WTC11 (cell line): ENCODE results near the gene HMGCS1.
"Not testable (repeated sequence)": the region's sequence is repeated elsewhere in the genome, so short reads cannot be mapped to it uniquely, and the experiment has no call there.

Experiments
- CBFB ChIP-seq: sonication (generic); formaldehyde crosslinking; IDR thresholded peaks from 2 replicates; pipeline ENCODE4 v1.8.1; 2022; ENCODE audit warnings: mild to moderate bottlenecking, low read depth, missing genetic modification reagents
- PRDM15 ChIP-seq: sonication (generic); formaldehyde crosslinking; IDR thresholded peaks from 2 replicates; pipeline ENCODE4 v1.8.0; 2022; ENCODE audit warnings: missing genetic modification reagents
- ZNF512 ChIP-seq: sonication (generic); formaldehyde crosslinking; IDR thresholded peaks from 2 replicates; pipeline ENCODE4 v1.8.1; 2022; ENCODE audit warnings: missing genetic modification reagents, borderline replicate concordance
- TF ChIP-seq, protein P1 (sequence below): fragments of 200-600 bp; IDR thresholded peaks from 2 replicates; pipeline ENCODE4 v1.8.0; 2022; ENCODE audit warnings: antibody characterized with exemption
- TF ChIP-seq, protein P2 (sequence below): sonication (generic); formaldehyde crosslinking; IDR thresholded peaks from 2 replicates; pipeline ENCODE4 v1.8.1; 2022; ENCODE audit warnings: mild to moderate bottlenecking, moderate library complexity, missing genetic modification reagents

- not testable (repeated sequence) for TF ChIP-seq PRDM15, CBFB, ZNF512 (CRISPR knock-in tag)
- TF ChIP-seq, protein P1, sequence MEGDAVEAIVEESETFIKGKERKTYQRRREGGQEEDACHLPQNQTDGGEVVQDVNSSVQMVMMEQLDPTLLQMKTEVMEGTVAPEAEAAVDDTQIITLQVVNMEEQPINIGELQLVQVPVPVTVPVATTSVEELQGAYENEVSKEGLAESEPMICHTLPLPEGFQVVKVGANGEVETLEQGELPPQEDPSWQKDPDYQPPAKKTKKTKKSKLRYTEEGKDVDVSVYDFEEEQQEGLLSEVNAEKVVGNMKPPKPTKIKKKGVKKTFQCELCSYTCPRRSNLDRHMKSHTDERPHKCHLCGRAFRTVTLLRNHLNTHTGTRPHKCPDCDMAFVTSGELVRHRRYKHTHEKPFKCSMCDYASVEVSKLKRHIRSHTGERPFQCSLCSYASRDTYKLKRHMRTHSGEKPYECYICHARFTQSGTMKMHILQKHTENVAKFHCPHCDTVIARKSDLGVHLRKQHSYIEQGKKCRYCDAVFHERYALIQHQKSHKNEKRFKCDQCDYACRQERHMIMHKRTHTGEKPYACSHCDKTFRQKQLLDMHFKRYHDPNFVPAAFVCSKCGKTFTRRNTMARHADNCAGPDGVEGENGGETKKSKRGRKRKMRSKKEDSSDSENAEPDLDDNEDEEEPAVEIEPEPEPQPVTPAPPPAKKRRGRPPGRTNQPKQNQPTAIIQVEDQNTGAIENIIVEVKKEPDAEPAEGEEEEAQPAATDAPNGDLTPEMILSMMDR, result not testable (repeated sequence)
- TF ChIP-seq, protein P2, sequence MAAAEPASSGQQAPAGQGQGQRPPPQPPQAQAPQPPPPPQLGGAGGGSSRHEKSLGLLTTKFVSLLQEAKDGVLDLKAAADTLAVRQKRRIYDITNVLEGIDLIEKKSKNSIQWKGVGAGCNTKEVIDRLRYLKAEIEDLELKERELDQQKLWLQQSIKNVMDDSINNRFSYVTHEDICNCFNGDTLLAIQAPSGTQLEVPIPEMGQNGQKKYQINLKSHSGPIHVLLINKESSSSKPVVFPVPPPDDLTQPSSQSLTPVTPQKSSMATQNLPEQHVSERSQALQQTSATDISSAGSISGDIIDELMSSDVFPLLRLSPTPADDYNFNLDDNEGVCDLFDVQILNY, result not testable (repeated sequence)
These were observed 50.9 kb downstream of the HMGCS1 start for GRCh38 chr5:43262269-43262668.
